ENCODE results near the gene MACC1. TPM values are rescaled to one million over a fixed set of nuclear protein-coding genes. Genes with fewer than 3 reads are reported as not detected.
A peak's percentile ranks its signal among the peaks of the same experiment; 100 is the strongest.

MACC1 gene
- 6.7 TPM for total RNA-seq

DNA sequence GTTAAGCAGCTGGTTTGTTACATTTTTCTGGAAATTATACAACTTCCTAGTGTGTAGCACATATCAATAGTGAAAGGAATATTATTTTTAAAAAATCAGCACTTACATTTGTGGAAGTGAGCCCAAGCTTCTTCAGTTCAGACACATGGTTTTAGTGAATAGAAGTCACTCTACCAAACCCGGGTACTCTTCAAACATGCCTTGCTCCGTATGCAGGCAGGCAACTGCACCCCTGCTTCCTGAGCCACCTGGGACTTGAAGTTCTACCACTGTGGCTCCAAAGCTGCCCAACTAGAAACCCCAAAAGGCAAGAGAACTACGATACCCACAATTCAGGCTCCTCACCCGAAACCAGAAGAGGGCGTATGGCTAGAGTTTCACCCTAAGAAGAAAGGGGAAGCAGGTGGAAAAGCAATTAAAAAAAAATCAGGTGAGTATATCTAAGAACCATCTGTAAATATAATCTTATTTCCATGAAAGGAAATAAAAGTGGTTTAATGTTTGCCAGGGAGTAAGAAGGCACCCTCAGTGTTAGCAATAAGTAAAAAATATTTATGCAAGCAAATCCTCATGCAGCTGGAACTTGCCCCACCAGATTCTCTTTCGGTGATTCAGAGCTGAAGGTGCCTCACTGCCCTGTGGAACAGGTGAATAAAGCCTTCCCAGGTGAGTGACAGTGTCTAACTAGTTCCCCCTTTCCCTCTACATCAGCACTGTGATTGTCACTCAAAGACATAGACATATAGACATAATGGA, at the start of gene MACC1:
Gene MACC1 (minus strand): TSS at position 192 of the 756 bp plus-strand sequence. CDS start 55,522 bp downstream, outside the sequence.
- DNase-seq (ENCODE audit: low read depth in 2 of 3, low spot score in 2 of 3): peak in 2 of 3 donors; percentile 88 to 94

- no peak for DNase-seq (ENCODE audit: low read depth in 2 of 3, low spot score in 2 of 3)
These were observed 47.4 kb upstream of the MACC1 start for GRCh38 chr7:20264623-20265022.

GRCh38 chr7:20260223-20260622, 43.0 kb upstream of the MACC1 start:
- DNase-seq (ENCODE audit: low read depth in 2 of 3, low spot score in 2 of 3): peak in 1 of 3 donors; percentile 16

GRCh38 chr7:20257212-20257611, 40.0 kb upstream of the MACC1 start:
- no peak for DNase-seq (ENCODE audit: low read depth in 2 of 3, low spot score in 2 of 3)

- no peak for DNase-seq (ENCODE audit: low read depth in 2 of 3, low spot score in 2 of 3)
These were observed 32.7 kb upstream of the MACC1 start for GRCh38 chr7:20249920-20250319.

DNA sequence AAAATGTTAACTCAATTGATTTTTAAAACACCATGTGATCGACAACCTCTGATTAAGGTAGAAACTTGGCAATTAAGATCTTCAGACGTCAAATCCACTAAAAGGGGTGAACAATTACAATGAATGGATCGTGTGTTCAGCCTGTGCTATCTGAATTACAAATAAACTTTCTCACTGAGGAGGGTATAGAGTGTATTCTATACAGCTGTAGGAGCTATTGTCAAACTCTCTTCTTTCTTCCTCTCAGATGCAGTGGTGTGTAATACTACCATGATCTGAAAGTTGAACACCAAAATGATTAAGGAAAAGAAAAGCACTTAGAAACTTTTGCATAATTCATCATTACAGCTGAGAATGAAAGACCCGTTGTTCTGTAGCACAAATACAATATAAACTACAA, 32.2 kb upstream of the MACC1 start:
- DNase-seq (ENCODE audit: low read depth in 2 of 3, low spot score in 2 of 3): no peak

DNA sequence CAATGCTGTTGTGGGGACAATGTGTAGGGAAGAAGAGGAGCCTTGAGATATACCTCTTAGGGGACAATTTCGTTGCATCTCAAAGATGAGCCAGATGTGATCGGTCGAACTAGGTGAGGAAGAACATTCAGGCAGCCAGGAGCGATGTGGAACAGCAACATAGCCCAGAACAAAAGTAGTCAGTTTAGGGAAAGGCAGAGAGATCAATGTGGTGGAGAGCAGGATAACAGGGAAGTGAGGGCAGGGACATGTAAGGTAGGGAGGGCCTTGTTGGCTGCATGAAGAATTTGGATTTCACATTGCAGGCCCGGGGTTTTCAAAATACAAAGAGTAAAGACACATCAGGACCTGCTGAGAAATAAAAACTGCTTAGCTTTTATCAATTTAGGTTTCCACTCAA, 29.1 kb upstream of the MACC1 start:
- DNase-seq (ENCODE audit: low read depth in 2 of 3, low spot score in 2 of 3): no peak

DNA sequence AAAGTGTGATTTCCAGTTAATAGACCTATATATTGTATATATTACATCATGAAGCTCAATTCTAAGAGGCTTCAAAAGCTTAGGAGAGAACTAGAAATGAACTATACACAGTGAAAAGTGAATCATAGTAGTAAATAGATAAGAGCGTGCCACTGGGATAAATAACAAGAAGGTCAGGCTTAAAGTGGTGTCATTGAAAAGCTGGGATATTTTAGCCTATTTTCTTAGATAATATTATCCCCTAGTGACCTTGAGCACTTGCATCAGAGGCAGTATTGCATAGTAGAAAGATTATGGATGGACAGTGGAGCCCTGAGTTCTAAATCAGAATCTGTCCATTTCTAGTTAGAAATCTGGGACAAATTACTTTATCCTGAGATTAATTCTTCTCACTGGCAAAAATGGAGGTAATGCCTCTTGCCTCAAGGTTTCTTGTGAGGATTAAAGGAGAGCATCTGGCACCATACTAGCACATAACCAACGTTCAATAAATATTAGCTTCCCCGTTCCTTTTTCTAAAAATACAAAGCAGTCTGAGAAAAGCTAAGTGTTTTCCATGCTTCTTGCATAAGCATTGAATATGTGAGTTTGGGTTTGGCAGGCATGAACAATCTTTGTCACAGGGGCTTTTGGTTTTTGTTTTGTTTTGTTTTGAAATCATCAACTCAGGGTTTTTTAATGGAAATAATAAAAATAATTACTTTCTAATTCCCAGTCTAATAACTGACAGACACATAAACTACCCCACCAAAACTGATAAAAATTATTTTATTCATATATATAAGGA, 27.3 kb upstream of the MACC1 start:
- no peak for DNase-seq (ENCODE audit: low read depth in 2 of 3, low spot score in 2 of 3)

DNA sequence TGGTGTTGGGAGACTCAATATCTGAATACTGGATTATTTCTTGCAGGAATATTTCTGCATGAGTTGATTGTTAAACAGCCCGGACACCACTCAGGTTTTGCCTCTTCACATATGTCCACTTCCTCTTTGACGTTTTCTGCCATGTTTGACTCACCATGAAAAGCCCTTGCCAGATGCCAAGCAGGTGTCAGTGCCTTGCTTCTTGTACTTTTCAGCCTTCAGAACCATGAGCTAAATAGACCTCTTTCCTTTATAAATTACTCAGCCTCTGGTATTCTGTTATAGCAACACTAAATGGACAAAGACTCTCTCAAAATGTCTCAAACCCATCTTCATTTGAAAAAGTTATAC, 24.7 kb upstream of the MACC1 start:
- no peak for DNase-seq (ENCODE audit: low read depth in 2 of 3, low spot score in 2 of 3)

DNA sequence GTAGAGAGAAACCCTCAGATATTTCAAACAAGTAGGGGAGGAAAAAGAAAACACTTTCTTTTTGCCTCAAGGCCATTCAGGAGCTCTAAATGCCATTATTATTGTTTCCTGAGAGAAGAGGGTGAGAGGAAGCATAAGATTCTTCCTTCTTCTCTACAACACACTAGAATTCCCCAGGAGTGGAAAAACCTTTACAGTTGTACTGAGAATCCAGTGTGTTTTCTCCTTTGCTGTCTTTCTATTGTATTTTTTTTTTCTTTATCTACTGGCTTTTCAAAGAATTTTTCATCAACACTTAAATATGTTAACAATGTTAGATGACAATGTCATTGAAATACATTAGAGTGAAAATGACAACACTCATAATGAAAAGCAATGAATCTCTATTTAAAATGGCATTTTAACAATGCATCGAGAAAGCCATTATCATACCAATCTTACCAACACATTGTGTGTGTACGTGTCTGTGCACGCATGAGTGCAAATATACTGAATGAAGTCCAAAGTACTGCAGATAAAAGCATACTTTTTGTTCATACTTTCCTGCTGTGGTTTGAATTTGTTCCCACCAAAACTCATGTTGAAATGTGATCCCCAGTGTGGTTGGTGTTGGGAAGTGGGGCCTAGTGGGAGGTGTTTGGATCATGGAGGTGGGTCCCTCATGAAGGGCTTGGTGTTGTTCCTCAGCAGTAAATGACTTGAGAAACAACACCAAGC, 24.2 kb upstream of the MACC1 start:
- no peak for DNase-seq (ENCODE audit: low read depth in 2 of 3, low spot score in 2 of 3)

DNA sequence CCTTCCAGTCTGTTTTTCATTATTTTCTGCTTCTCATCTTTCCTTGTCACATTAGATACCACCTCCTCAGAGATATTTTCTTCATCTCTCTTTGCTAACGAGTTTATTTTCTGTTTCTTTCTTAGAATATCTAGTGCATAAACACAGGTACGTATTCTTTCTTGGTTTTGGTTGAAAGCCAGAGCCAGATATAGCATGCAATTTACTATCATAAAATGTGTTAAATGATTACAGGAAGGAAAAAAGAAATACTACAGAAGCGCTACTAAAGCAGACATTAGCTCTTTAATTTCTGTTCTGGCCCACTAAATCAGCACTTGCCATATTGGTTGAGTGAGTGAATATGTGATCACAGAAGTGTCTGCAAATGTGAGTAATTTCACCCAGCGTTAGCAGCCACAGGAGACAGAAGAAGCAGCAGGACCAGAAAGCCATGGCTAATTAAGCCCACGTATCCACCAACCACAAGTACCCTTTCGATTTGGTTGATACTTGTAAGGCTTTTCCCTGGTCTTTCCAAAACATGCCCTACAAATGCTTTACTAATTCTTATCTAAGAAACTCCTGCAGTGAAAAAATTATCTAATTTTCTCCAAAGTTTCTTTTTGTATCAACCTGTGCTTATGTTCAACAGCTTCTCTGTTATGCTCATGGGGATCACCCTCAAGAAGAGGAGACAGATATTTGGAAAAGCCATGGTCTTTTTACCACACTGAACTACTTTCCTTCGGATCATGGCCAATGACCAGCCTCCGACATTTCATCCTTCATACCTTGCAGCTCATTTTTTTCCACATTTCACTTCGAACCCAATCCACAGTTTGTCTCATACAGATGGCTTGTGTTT, 23.1 kb upstream of the MACC1 start:
- no peak for DNase-seq (ENCODE audit: low read depth in 2 of 3, low spot score in 2 of 3)

GRCh38 chr7:20238754-20239324, 21.7 kb upstream of the MACC1 start:
- peak in 2 of 3 donors; percentile 21 to 77 for DNase-seq (ENCODE audit: low read depth in 2 of 3, low spot score in 2 of 3)

- DNase-seq (ENCODE audit: low read depth in 2 of 3, low spot score in 2 of 3): no peak
These were observed 21.1 kb upstream of the MACC1 start for GRCh38 chr7:20238194-20238753.

GRCh38 chr7:20237464-20238193, 20.4 kb upstream of the MACC1 start:
- no peak for DNase-seq (ENCODE audit: low read depth in 2 of 3, low spot score in 2 of 3)

- no peak for DNase-seq (ENCODE audit: low read depth in 2 of 3, low spot score in 2 of 3)
These were observed 19.6 kb upstream of the MACC1 start for GRCh38 chr7:20236790-20237189.

GRCh38 chr7:20236043-20236442, 18.9 kb upstream of the MACC1 start:
- DNase-seq (ENCODE audit: low read depth in 2 of 3, low spot score in 2 of 3): no peak

DNA sequence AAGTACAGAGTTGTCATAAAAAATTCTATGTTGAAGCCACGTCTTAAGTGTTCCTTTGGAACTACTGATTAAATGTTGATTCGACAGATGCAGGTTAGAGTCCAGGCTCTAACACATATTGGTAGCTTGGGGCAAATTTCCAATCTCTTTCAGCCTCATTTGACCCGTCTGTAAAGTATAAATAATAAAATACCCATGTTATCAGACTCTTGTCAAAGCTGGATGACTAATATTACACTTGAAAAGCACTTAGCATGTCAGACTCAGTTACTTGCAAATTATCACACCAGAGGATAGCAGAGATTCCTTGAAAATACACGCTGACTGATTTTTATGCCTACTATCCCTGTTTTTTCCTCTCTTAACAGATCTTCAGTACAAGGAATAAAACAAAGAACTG, 18.1 kb upstream of the MACC1 start:
- DNase-seq (ENCODE audit: low read depth in 2 of 3, low spot score in 2 of 3): no peak

DNA sequence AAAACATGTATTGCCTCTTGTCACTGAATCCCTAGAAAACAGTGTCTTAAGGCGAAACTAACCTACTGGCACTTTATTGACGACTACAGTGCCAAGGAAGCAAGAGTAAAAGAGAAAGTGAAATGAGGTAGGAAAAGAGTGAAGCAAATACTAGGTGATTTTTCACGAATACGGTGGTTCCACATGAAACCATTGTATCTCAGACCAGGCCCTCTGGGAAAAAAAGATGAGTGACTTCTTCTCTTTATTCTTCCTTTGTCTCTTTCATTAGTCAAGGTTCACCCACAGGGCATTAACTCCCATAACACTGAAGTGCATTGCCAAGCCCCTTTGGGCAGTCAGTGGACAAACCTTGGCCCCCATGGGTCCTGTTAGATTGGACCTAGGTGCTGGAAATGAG, 16.2 kb upstream of the MACC1 start:
- no peak for DNase-seq (ENCODE audit: low read depth in 2 of 3, low spot score in 2 of 3)

DNA sequence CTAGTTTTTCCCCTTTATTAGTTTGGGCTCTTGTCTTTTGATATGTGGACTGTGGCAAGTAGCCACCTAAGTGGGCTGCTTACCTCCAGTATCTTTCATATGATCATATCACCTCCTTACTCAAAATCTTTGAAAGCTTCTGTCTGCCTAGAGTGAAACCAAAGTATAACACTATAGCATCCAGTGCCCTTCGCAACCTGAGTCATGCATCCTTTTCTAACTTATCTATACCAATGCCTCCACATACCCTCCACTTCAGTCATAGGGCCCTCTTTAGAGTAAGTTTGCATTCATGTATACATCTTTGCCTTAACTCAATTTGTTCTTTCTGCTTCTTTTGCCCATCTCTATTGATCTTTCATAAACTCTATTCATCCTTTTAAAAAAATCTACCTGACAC, 15.7 kb upstream of the MACC1 start:
- DNase-seq (ENCODE audit: low read depth in 2 of 3, low spot score in 2 of 3): no peak

All from hematopoietic multipotent progenitor cell (in vitro differentiated cells).